Measurements from ENCODE around the gene DGKD.

Gene DGKD

GRCh38 chr2:233360771-233361176 lies 6.5 kb downstream of the DGKD start:
- Histone ChIP-seq H4K20me1 (ENCODE audit: insufficient read depth, low read length, poor library complexity, severe bottlenecking) (peaks cover 26% of the 10 kb centered on the region), H3K4me1 (ENCODE audit: insufficient read depth, low read length, poor library complexity, severe bottlenecking) (peaks cover 37% of the 10 kb centered on the region), H3K4me2 (ENCODE audit: low read depth, low read length, poor library complexity, severe bottlenecking) (no peak overlapping the region), H3K27me3 (ENCODE audit: insufficient read depth, low read length, poor library complexity, severe bottlenecking) (no peaks in the 10 kb centered on the region), H3K9me2 (replicated peaks; ENCODE audit: low read depth, low read length) (no peaks in the 10 kb centered on the region), H2AFZ (ENCODE audit: low read length) (no peak overlapping the region), H3K9ac (ENCODE audit: low read depth, low read length, poor library complexity, severe bottlenecking) (peak overlapping the region; percentile 9), H3K79me2 (ENCODE audit: insufficient read depth, low read length) (peaks cover 65% of the 10 kb centered on the region), H3K4me3 (ENCODE audit: low read length, poor library complexity, severe bottlenecking) (no peak overlapping the region), H3F3A (ENCODE audit: low read depth) (no peaks in the 10 kb centered on the region), H3K9me3 (ENCODE audit: insufficient read depth, low read depth, low read length) (no peaks in the 10 kb centered on the region), H3K36me3 (ENCODE audit: insufficient read depth, low read length) (no peaks in the 10 kb centered on the region; the same call in 1 of the 2 replicates)
- TF ChIP-seq EZH2phosphoT487 (IDR thresholded peaks at IDR 0.05; ENCODE audit: borderline replicate concordance) (no peak), CTCF (conservative IDR thresholded peaks at IDR 0.05; ENCODE audit: low read length) (no peak)

- Histone ChIP-seq H4K20me1 (ENCODE audit: insufficient read depth, low read length, poor library complexity, severe bottlenecking) (peaks cover 20% of the 10 kb centered on the region), H3K36me3 (ENCODE audit: insufficient read depth, low read length) (no peaks in the 10 kb centered on the region; the same call in 1 of the 2 replicates), H3K79me2 (ENCODE audit: insufficient read depth, low read length) (peaks cover 65% of the 10 kb centered on the region), H3K4me3 (ENCODE audit: low read length, poor library complexity, severe bottlenecking) (no peak overlapping the region), H3K9me2 (replicated peaks; ENCODE audit: low read depth, low read length) (no peaks in the 10 kb centered on the region), H3K9me3 (ENCODE audit: insufficient read depth, low read depth, low read length) (no peaks in the 10 kb centered on the region), H3K4me2 (ENCODE audit: low read depth, low read length, poor library complexity, severe bottlenecking) (no peak overlapping the region), H3K27me3 (ENCODE audit: insufficient read depth, low read length, poor library complexity, severe bottlenecking) (no peaks in the 10 kb centered on the region), H3K9ac (ENCODE audit: low read depth, low read length, poor library complexity, severe bottlenecking) (peak overlapping the region; percentile 9), H2AFZ (ENCODE audit: low read length) (no peak overlapping the region), H3K4me1 (ENCODE audit: insufficient read depth, low read length, poor library complexity, severe bottlenecking) (peaks cover 32% of the 10 kb centered on the region), H3F3A (ENCODE audit: low read depth) (no peaks in the 10 kb centered on the region)
- no peak for TF ChIP-seq EZH2phosphoT487 (IDR thresholded peaks at IDR 0.05; ENCODE audit: borderline replicate concordance)
- TF ChIP-seq CTCF (conservative IDR thresholded peaks at IDR 0.05; ENCODE audit: low read length): no peak
Measured at GRCh38 chr2:233361297-233361696, 7.0 kb downstream of the DGKD start.

GRCh38 chr2:233362742-233363141 lies 8.4 kb downstream of the DGKD start:
- H3K9me3 ChIP-seq (ENCODE audit: insufficient read depth, low read depth, low read length): no peaks in the 10 kb centered on the region
- no peak overlapping the region for H3K9ac ChIP-seq (ENCODE audit: low read depth, low read length, poor library complexity, severe bottlenecking)
- no peak for TF ChIP-seq EZH2phosphoT487 (IDR thresholded peaks at IDR 0.05; ENCODE audit: borderline replicate concordance)
- no peak for TF ChIP-seq CTCF (conservative IDR thresholded peaks at IDR 0.05; ENCODE audit: low read length)
- H3K9me2 ChIP-seq (replicated peaks; ENCODE audit: low read depth, low read length): no peaks in the 10 kb centered on the region
- H3K36me3 ChIP-seq (ENCODE audit: insufficient read depth, low read length): no peaks in the 10 kb centered on the region; the same call in 1 of the 2 replicates
- H2AFZ ChIP-seq (ENCODE audit: low read length): no peak overlapping the region
- peaks cover 62% of the 10 kb centered on the region for H3K79me2 ChIP-seq (ENCODE audit: insufficient read depth, low read length)
- H3K4me2 ChIP-seq (ENCODE audit: low read depth, low read length, poor library complexity, severe bottlenecking): no peak overlapping the region
- H4K20me1 ChIP-seq (ENCODE audit: insufficient read depth, low read length, poor library complexity, severe bottlenecking): peaks cover 9% of the 10 kb centered on the region
- H3K4me3 ChIP-seq (ENCODE audit: low read length, poor library complexity, severe bottlenecking): no peak overlapping the region
- H3K27me3 ChIP-seq (ENCODE audit: insufficient read depth, low read length, poor library complexity, severe bottlenecking): no peaks in the 10 kb centered on the region
- no peaks in the 10 kb centered on the region for H3F3A ChIP-seq (ENCODE audit: low read depth)
- peaks cover 18% of the 10 kb centered on the region for H3K4me1 ChIP-seq (ENCODE audit: insufficient read depth, low read length, poor library complexity, severe bottlenecking)

Measured in Loucy (cell line).